HepG2 (cell line): ENCODE results near the gene TEX19. TPM values are rescaled to one million over a fixed set of nuclear protein-coding genes. Genes with fewer than 3 reads are reported as not detected.

Experiments
- BCL6 ChIP-seq: IDR thresholded peaks from 2 replicates; pipeline ENCODE4 v1.6.1; 2016; ENCODE audit warnings: missing genetic modification reagents, missing compliant biosample characterization
- BRD4 ChIP-seq: sonication (generic); formaldehyde crosslinking; IDR thresholded peaks from 2 replicates; pipeline ENCODE4 v1.4.0; 2020; ENCODE audit warnings: missing genetic modification reagents
- CREBL2 ChIP-seq: sonication (generic); formaldehyde crosslinking; IDR thresholded peaks from 2 replicates; pipeline ENCODE4 v1.8.1; 2023; ENCODE audit warnings: missing genetic modification reagents, mild to moderate bottlenecking, borderline replicate concordance
- DR1 ChIP-seq: sonication (generic); formaldehyde crosslinking; IDR thresholded peaks from 2 replicates; pipeline ENCODE4 v1.8.0; 2021; ENCODE audit warnings: mild to moderate bottlenecking, missing genetic modification reagents, inconsistent platforms
- ETV5 ChIP-seq: IDR thresholded peaks from 2 replicates; pipeline ENCODE4 v1.6.1; 2018; ENCODE audit warnings: missing biosample characterization, missing genetic modification reagents, inconsistent platforms, borderline replicate concordance
- HDAC1 ChIP-seq: sonication (generic); formaldehyde crosslinking; IDR thresholded peaks from 2 replicates; pipeline ENCODE4 v1.5.1; 2020; ENCODE audit warnings: mild to moderate bottlenecking, missing genetic modification reagents
- HDAC2 ChIP-seq: sonication (generic); formaldehyde crosslinking; IDR thresholded peaks from 2 replicates; pipeline ENCODE4 v1.4.0; 2020; ENCODE audit warnings: missing genetic modification reagents
- HIC2 ChIP-seq: sonication (generic); formaldehyde crosslinking; IDR thresholded peaks from 2 replicates; pipeline ENCODE4 v1.9.0; 2022; ENCODE audit warnings: low read depth, missing genetic modification reagents
- HNF4A ChIP-seq: sonication (generic); formaldehyde crosslinking; IDR thresholded peaks from 2 replicates; pipeline ENCODE4 v1.4.0; 2020; ENCODE audit warnings: missing genetic modification reagents
- HNF4G ChIP-seq, 2 experiments: sonication (generic) in 1 of 2; formaldehyde crosslinking in 1 of 2; IDR thresholded peaks; 2 replicates each; pipeline versions ENCODE4 v1.4.0 to v1.6.1; 2011 to 2020; ENCODE audit warnings: borderline replicate concordance in 2 of 2, low read depth in 2 of 2, mild to moderate bottlenecking in 2 of 2, low read length in 1 of 2, missing genetic modification reagents in 1 of 2, moderate library complexity in 1 of 2
- IKZF1 ChIP-seq: fragments of 450-650 bp; IDR thresholded peaks from 2 replicates; pipeline ENCODE4 v1.7.1; 2016
- ISX ChIP-seq: sonication (generic); formaldehyde crosslinking; conservative IDR thresholded peaks from 2 replicates; pipeline ENCODE4 v1.5.0; 2020; ENCODE audit warnings: missing genetic modification reagents
- MBNL3 ChIP-seq: fragments of 250-450 bp; sonication (Bioruptor Pico); conservative IDR thresholded peaks from 2 replicates; pipeline ENCODE4 v1.8.0; 2022; ENCODE audit warnings: mild to moderate bottlenecking, inconsistent platforms
- MIER3 ChIP-seq: IDR thresholded peaks from 2 replicates; pipeline ENCODE4 v1.6.1; 2016; ENCODE audit warnings: missing compliant biosample characterization, borderline replicate concordance
- NBN ChIP-seq: fragments of 450-650 bp; conservative IDR thresholded peaks from 2 replicates; pipeline ENCODE4 v1.6.1; 2017
- NCOR1 ChIP-seq: fragments of 200-600 bp; sonication (generic); IDR thresholded peaks from 2 replicates; pipeline ENCODE4 v1.7.0; 2017; ENCODE audit warnings: antibody characterized with exemption, low read length, borderline replicate concordance
- NONO ChIP-seq, 2 experiments: fragments of 450-650 bp in 1 of 2; sonication (generic) in 1 of 2; formaldehyde crosslinking in 1 of 2; IDR thresholded peaks in 1 of 2; conservative IDR thresholded peaks in 1 of 2; 2 replicates each; pipeline versions ENCODE4 v1.6.1 to v1.8.0; 2017 to 2022; ENCODE audit warnings: mild to moderate bottlenecking in 1 of 2, missing genetic modification reagents in 1 of 2, moderate library complexity in 1 of 2
- NR2C2 ChIP-seq: sonication (generic); formaldehyde crosslinking; IDR thresholded peaks from 2 replicates; pipeline ENCODE4 v1.4.0; 2020; ENCODE audit warnings: missing genetic modification reagents, mild to moderate bottlenecking, moderate library complexity, borderline replicate concordance
- SNAI1 ChIP-seq: sonication (generic); formaldehyde crosslinking; IDR thresholded peaks from 2 replicates; pipeline ENCODE4 v1.5.0; 2020; ENCODE audit warnings: mild to moderate bottlenecking, missing genetic modification reagents, borderline replicate concordance
- ZBTB7B ChIP-seq: sonication (generic); formaldehyde crosslinking; IDR thresholded peaks from 2 replicates; pipeline ENCODE4 v1.4.0; 2020; ENCODE audit warnings: missing genetic modification reagents
- ZC3H13 ChIP-seq: sonication (generic); formaldehyde crosslinking; IDR thresholded peaks from 2 replicates; pipeline ENCODE4 v1.8.1; 2023; ENCODE audit warnings: mild to moderate bottlenecking, missing genetic modification reagents, moderate library complexity
- ZFP91 ChIP-seq: sonication (generic); formaldehyde crosslinking; IDR thresholded peaks from 2 replicates; pipeline ENCODE4 v1.9.0; 2022; ENCODE audit warnings: missing genetic modification reagents, mild to moderate bottlenecking, borderline replicate concordance
- ZNF564 ChIP-seq: sonication (generic); formaldehyde crosslinking; IDR thresholded peaks from 2 replicates; pipeline ENCODE4 v1.8.1; 2023; ENCODE audit warnings: mild to moderate bottlenecking, missing genetic modification reagents
- ZNF691 ChIP-seq: sonication (generic); formaldehyde crosslinking; IDR thresholded peaks from 2 replicates; pipeline ENCODE4 v1.4.0; 2020; ENCODE audit warnings: missing genetic modification reagents, low read depth, mild to moderate bottlenecking, borderline replicate concordance
- ZNF773 ChIP-seq: sonication (generic); formaldehyde crosslinking; IDR thresholded peaks from 2 replicates; pipeline ENCODE4 v1.4.0; 2020; ENCODE audit warnings: missing genetic modification reagents, borderline replicate concordance
- polyA plus RNA-seq, 8 experiments: library from polyadenylated mRNA; depleted of rRNA in 3 of 8; stranded (reverse) in 7 of 8; unstranded in 1 of 8; fragments of >200 nt; fragmentation: Illumina TruSeq in 4 of 8; extraction: Trizol in 4 of 8; gene quantifications; 2 replicates each; pipeline versions ENCODE4 v1.2.1 to v1.2.3, GENCODE V29; 2011 to 2016; ENCODE audit warnings: low read depth in 4 of 8, missing spikeins in 1 of 8, mixed read lengths in 1 of 8; ENCODE audit not compliant: insufficient read depth in 1 of 8
- total RNA-seq, 5 experiments: library from RNA; depleted of rRNA; stranded (reverse); fragments of >200 nt; fragmentation: Illumina TruSeq; extraction: Trizol; gene quantifications; 2 replicates each; pipeline ENCODE4 v1.2.3, GENCODE V29; 2016; ENCODE audit warnings: low read depth in 1 of 5

The TEX19 gene
- total and polyA plus RNA-seq, 2 of the 13 experiments (the other 11 are each of a cell fraction or from before 2014, with no cell fraction given) = 1.3 to 6.0 TPM

- TF ChIP-seq ZNF564 (CRISPR knock-in tag) (no peak), HNF4G (IDR thresholded peaks at IDR 0.05; ENCODE audit: borderline replicate concordance, low read depth, low read length) (peak; percentile 84), HNF4G (CRISPR knock-in tag; IDR thresholded peaks at IDR 0.05; ENCODE audit: borderline replicate concordance, low read depth) (no peak), ETV5 (CRISPR knock-in tag) (0 out of 2 replicates have a peak, but pooled peaks have one; percentile 16), ZFP91 (CRISPR knock-in tag) (peak; percentile 12; the same call in 1 of the 2 replicates), HDAC1 (CRISPR knock-in tag) (0 out of 2 replicates have a peak, but pooled peaks have one; percentile 40), NR2C2 (CRISPR knock-in tag) (no peak), HNF4A (CRISPR knock-in tag) (peak; percentile 87), BCL6 (CRISPR knock-in tag) (0 out of 2 replicates have a peak, but pooled peaks have one; percentile 1), NBN (no peak), ZNF773 (CRISPR knock-in tag) (no peak), ZC3H13 (CRISPR knock-in tag) (0 out of 2 replicates have a peak, but pooled peaks have one; percentile 21), HIC2 (peak; percentile 64; the same call in 1 of the 2 replicates), NCOR1 (peak; percentile 78), CREBL2 (no peak; the same call in 1 of the 2 replicates), IKZF1 (no peak), ZBTB7B (CRISPR knock-in tag) (peak; percentile 71; the same call in 1 of the 2 replicates), ZNF691 (CRISPR knock-in tag) (0 out of 2 replicates have a peak, but pooled peaks have one; percentile 19), DR1 (CRISPR knock-in tag) (no peak), SNAI1 (CRISPR knock-in tag) (no peak), NONO (IDR thresholded peaks at IDR 0.05) (no peak), NONO (CRISPR knock-in tag; conservative IDR thresholded peaks at IDR 0.05) (no peak), MIER3 (no peak), BRD4 (CRISPR knock-in tag) (peak; percentile 16; the same call in 1 of the 2 replicates), HDAC2 (CRISPR knock-in tag) (0 out of 2 replicates have a peak, but pooled peaks have one; percentile 26), ISX (CRISPR knock-in tag) (no peak), MBNL3 (CRISPR knock-in tag) (no peak)
These were observed 24.2 kb upstream of the TEX19 start (continued) for GRCh38 chr17:82334622-82335394.
